Medulla oblongata (tissue), 1 donor: ENCODE results near the gene SLC16A8.
"Not testable (repeated sequence)": the region's sequence is repeated elsewhere in the genome, so short reads cannot be mapped to it uniquely, and the experiment has no call there.

Source experiments
- DNase-seq: peaks from one replicate; pipeline ENCODE4 v3.0.0-alpha.2; 2015; ENCODE audit errors: extremely low spot score

The SLC16A8 gene

GRCh38 chr22:38083931-38084631, at the start of gene SLC16A8:
Gene SLC16A8, minus strand, starts transcription at chr22:38084184. Its CDS starts 1,311 bp downstream, at chr22:38082873.
- DNase-seq: no peak

DNA sequence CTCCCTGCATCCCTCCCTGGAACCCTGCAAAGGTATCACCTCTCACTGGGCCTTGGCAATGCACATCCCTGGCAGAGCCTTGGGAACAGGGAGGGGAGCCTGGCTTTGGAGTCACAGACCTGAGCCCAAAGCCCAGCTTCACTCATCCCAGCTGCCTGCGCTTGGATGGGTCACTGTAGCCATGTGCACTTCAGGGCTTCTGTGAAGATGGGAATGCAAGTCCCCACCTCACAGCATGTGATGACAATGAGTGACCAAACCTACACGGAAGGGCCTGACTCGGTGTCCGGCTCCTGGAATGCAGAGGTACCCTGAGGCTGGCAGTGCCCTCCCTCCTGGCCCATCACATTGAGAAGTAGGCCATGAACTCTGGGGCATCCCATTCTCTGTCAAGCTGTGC, 49.3 kb upstream of the SLC16A8 start:
- DNase-seq: no peak

DNA sequence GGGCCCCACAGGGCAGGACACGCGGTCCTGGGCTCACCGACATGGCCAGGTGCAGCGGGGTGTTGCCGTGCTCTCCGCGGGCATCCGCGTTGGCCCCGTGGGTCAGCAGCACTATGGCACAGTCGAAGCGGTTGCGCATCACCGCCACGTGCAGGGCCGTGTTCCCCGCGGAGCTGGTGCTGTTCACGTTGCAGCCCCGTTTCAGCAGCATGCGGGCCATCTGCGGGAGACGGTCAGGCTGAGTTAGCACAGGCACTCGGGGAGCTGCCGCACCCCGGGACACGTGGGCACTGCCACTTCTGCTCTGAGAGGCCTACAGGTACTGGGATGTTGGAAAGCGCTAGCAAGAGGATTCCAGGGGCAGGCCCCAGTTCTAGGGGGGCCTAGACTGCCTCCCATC, 48.8 kb upstream of the SLC16A8 start:
- DNase-seq: no peak

DNA sequence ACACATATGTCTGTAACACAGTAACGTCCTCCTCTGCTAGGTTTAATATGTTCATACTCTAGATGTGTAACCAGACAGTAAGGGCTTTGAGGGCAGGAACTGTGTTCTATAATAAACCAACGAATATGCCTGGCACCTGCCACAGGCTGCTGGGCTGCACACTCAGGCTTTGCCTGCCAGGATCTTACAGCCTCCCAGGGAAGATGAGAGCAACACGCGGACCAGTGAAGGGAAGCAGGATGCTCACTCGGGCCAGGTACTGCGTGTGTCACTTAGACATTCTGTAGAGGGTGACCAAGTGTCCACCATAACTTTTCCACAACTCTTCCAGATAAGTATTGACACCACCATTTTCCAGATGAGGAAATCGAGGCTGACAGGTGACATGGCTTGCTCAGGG, 48.2 kb upstream of the SLC16A8 start:
- no peak for DNase-seq

DNA sequence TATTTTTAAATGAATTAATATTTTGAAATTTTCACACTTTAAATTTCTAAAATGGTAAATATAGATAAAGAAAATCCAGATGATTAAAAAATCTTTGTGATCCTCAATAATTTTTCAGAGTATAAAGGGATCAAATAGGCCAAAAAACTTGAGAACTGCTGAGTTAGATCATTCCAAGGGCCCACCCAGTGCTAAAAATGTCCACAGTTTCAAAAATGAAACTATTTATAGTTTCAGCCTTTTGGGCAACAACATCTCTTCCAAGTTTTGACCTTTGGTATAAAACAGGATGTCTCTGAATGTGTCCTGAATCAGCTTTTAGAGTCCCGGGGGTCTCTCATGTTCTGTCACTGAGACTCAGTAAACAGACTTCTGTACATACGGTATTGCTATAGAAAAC, 47.4 kb upstream of the SLC16A8 start:
- no peak for DNase-seq

DNA sequence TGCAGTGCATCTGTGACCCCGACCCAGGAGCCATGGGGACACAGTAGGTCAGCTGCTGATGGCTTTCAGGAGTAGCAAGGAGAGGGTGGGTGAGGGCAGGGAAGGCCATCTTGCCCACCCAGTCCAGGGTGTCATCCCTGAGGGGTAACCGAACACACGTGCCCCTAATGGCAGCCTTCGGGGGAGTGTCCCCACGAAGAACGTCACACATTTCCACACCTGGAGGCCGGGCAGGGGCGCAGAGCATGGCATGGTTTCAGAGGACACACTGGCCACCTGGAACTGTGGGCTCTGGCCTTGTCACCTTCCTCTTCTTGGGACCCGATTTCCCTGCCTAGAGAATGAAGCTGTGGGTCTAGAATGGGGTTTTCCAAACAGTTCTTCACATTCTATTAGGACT, 45.9 kb upstream of the SLC16A8 start:
- DNase-seq: no peak

DNA sequence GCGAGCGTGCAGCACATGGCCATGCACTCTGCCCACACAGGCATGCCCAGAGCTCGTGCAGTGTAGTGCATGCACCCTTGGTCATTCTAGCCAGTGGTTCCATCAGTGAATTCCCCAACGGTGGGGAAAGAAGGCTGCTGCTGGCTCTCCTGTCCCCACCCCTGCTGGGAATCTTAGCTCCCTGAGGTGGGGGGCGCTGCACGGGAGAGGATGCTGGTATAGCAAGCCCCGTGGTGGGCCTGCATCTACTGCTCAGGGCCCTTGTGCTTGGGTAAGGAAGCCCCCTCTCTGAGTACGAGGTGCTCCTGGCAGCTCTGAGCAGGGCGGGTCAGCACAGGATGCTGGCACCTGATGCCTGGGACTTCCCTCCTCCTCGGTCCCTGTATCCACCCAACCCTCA, 45.0 kb upstream of the SLC16A8 start:
- DNase-seq: no peak

DNA sequence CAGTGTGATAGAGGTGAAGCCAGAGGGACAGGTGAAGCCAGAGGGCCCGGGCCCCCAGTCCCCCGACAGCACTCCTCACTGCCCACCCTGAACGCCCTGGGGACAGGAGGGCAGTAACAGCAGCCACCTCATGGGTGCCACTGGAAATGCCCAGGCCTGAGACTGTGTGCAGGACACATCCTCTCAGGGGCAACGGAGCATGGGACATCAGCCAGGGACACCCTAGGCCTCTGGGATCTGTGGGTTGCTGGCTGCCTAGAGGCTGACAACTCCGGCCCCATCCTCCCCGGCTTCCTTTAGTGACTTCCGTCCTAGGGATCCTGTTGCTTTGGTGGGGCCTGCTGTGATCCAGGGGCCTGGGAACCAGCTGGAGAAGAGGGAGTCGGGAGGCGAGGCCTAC, 43.9 kb upstream of the SLC16A8 start:
- DNase-seq: no peak

GRCh38 chr22:38126928-38127668, 43.1 kb upstream of the SLC16A8 start:
- DNase-seq: no peak

- peak; percentile 34 for DNase-seq
These were observed 41.8 kb upstream of the SLC16A8 start for GRCh38 chr22:38125751-38126201.

DNA sequence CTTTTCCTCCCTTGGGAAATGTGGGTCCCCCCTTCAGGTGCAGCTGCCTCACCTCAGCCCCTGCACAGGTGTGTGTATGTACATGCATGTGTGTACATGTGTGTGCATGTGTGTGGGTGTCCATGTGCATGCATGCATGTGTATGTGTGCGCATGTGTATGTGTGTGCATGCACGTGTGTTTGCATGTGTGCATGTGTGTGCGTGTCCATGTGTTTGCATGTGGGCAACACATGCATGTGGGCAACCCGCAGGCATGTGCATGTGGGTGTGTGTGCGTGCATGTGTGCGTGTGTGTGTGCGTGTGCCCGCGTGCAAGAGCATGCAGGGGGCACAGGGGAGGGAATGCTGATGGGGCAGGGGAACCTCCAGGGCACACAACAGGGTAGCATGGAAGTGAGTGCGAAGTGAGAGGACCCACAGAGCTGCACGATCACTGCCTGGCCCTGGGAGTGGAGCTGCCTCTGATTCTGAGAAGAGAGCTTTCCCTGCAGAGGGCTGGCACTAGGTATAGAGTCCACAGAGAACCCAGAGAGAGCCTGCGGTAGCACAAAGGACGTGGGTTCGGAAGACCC, 41.1 kb upstream of the SLC16A8 start:
- DNase-seq: no peak

- DNase-seq: no peak
These were observed 40.4 kb upstream of the SLC16A8 start for GRCh38 chr22:38124236-38124974.

- DNase-seq: no peak
These were observed 38.6 kb upstream of the SLC16A8 start for GRCh38 chr22:38122616-38123015.

DNA sequence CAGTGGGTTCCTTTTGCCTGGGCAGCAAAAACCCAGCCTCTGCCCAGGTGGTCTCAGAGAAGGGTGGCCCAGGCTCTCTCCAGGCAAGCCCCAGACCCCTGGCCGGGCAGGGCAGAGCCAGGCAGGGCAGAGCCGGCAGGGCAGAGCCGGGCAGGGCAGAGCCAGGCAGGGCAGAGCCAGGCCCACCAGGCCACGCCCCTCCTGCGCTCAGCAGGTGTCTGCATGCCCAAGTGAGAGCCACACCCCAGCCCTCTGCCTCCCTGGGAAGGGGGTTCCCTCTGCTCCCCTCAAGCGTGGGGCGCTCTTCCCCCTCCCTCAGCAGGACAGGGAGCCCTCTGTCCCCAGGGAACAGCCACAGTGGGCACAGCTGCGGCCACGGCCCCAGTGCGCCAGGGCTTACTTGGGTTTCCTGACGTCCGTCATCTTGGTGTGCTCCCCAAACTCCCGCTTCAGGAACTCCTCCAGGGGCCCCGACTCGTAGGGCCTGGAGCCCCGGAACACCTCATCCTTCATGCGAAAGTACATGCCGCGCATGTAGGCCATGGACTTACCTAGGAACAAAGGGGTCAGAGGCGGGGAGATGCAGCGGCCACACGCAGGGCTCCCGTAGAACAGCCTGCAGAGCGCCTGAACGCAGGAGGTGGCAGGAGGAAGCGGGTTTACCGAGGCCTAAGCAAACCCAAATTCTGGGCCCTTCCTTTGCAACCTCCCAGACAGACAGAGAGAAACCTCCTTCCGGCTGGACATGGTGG, 36.6 kb upstream of the SLC16A8 start:
- DNase-seq: no peak

DNA sequence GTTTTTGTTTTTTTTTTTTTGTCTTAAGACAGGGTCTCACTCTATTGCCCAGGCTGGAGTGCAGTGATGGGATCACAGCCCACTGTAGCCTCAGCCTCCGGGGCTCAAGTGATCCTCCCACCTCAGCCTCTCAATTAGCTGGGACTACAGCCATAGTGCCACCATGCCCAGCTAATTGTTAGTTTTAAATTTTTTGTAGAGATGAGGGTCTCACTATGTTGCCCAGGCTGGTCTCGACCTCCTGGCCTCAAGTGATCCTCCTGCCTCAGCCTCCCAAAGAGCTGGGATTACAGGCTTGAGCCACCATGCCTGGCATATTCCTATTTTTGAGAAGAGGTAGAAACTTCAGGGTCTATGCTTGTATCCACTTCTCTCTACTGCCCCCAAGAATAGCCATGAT, 34.8 kb upstream of the SLC16A8 start:
- not testable (repeated sequence) for DNase-seq

GRCh38 chr22:38118182-38118581, 34.2 kb upstream of the SLC16A8 start:
- no peak for DNase-seq

- not testable (repeated sequence) for DNase-seq
These were observed 33.6 kb upstream of the SLC16A8 start for GRCh38 chr22:38117556-38117955.

- no peak for DNase-seq
These were observed 31.6 kb upstream of the SLC16A8 start for GRCh38 chr22:38115423-38116205.

DNA sequence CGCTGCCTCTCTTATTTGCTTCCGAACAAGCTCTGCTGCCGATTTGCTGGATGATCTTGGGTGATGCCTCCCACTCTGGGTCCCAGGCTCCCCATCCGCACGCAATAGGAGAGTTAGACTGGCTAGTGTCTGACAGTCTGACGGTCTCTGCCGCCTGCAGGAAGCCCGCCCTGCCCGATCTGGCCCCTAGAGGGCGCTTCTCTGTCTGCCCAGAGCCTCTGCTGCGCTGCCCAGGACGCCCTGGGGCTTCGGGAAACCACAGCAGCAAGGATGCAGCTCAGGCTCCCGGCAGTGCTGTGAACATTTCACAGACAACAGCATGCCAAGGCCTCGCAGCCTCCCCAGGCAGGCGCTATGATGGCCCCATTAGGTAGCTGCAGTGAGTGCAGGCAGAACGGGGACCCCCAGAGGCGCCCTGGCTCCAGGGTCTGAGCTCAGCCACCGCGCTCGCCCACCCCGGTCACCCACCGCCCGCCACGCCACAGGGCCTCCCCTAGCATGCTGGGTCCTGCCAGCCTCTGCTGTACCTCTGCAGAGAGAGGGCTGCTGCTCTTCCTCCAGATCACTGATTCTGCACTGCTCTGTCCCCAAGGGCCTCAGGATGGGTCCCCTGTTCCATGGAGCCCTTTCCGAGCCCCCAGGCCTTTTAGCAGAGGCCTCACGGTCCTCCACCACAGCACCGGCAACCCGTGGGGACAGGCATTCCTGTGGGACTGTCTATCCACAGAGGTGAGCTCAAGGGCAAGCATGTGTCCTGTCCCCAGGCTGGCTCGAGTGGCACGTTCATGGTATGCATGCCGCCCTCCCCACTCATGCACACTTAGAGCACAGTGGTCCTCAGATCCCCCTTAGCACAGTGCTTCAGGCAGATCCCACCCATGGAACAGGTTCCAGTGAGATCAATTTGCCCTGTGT, 30.8 kb upstream of the SLC16A8 start:
- peak; percentile 82 for DNase-seq

- DNase-seq: no peak
These were observed 28.4 kb upstream of the SLC16A8 start for GRCh38 chr22:38112381-38112780.
